PC-3 (cell line): ENCODE measurements around the gene COL5A2.

Source experiments
- EZH2 ChIP-seq: fragments of 300-600 bp; sonication (generic); IDR thresholded peaks from one replicate; pipeline ENCODE4 v1.6.1; 2017; ENCODE audit warnings: antibody characterized with exemption, mild to moderate bottlenecking, low read length; ENCODE audit not compliant: unreplicated experiment
- EZH2phosphoT487 ChIP-seq: fragments of 300-600 bp; sonication (generic); IDR thresholded peaks from 2 replicates; pipeline ENCODE4 v1.6.1; 2018; ENCODE audit warnings: mild to moderate bottlenecking, antibody characterized with exemption, low read length, borderline replicate concordance
- TF ChIP-seq, protein P1 (sequence below): fragments of 300-600 bp; sonication (generic); conservative IDR thresholded peaks from 2 replicates; pipeline ENCODE4 v1.5.1; 2017; ENCODE audit warnings: antibody characterized with exemption, low read depth, mild to moderate bottlenecking, low read length

- TF ChIP-seq, protein P1, sequence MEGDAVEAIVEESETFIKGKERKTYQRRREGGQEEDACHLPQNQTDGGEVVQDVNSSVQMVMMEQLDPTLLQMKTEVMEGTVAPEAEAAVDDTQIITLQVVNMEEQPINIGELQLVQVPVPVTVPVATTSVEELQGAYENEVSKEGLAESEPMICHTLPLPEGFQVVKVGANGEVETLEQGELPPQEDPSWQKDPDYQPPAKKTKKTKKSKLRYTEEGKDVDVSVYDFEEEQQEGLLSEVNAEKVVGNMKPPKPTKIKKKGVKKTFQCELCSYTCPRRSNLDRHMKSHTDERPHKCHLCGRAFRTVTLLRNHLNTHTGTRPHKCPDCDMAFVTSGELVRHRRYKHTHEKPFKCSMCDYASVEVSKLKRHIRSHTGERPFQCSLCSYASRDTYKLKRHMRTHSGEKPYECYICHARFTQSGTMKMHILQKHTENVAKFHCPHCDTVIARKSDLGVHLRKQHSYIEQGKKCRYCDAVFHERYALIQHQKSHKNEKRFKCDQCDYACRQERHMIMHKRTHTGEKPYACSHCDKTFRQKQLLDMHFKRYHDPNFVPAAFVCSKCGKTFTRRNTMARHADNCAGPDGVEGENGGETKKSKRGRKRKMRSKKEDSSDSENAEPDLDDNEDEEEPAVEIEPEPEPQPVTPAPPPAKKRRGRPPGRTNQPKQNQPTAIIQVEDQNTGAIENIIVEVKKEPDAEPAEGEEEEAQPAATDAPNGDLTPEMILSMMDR, result no peak
- TF ChIP-seq EZH2phosphoT487, result no peak
- TF ChIP-seq EZH2, result no peak
Measured at GRCh38 chr2:189049709-189050164, 129.8 kb downstream of the COL5A2 start.
